H1 (cell line): Measurements from ENCODE around the gene ACSL4. TPM values are rescaled to one million over a fixed set of nuclear protein-coding genes. Genes with fewer than 3 reads are reported as not detected.

Source experiments
- ASH2L ChIP-seq: fragments of 200-600, 300-600 bp; sonication (generic); IDR thresholded peaks from one replicate; pipeline ENCODE4 v1.7.1; 2017; ENCODE audit warnings: low read length
- CTCF ChIP-seq, 3 experiments: IDR thresholded peaks; 1 replicate in 2 of 3; 2 replicates in 1 of 3; pipeline versions ENCODE4 v1.5.1 to v1.6.1; 2011; ENCODE audit warnings: low read length in 3 of 3, mild to moderate bottlenecking in 3 of 3, inconsistent platforms in 2 of 3, low read depth in 1 of 3, moderate library complexity in 1 of 3; ENCODE audit not compliant: insufficient read depth in 1 of 3; ENCODE audit errors: control extremely low read depth in 1 of 3
- SIRT6 ChIP-seq: IDR thresholded peaks from one replicate; pipeline ENCODE4 v1.7.1; 2012; ENCODE audit warnings: low read length, inconsistent platforms
- TBP ChIP-seq: IDR thresholded peaks from 2 replicates; pipeline ENCODE4 v1.6.1; 2011; ENCODE audit warnings: low read depth, low read length, improper control_type of control experiment
- polyA plus RNA-seq, 7 experiments: library from polyadenylated mRNA; depleted of rRNA in 3 of 7; stranded (reverse) in 5 of 7; unstranded in 2 of 7; fragments of >200 nt in 5 of 7; fragments of 200-250 nt in 2 of 7; gene quantifications; 1 replicate in 5 of 7; 2 replicates in 1 of 7; 4 replicates in 1 of 7; pipeline versions ENCODE4 v1.2.1 to v1.2.3, GENCODE V29; 2011 to 2013; ENCODE audit warnings: missing spikeins in 2 of 7, mixed read lengths in 2 of 7
- total RNA-seq: library from RNA; stranded (reverse); fragmentation: NEBNext Ultra II Directional; extraction: Animal tissue kit (Norgen Biotek cat#: 25700); gene quantifications from 2 replicates; pipeline ENCODE4 v1.2.1, GENCODE V29; 2021

Gene ACSL4
- total and polyA plus RNA-seq, 2 of the 8 experiments (the other 6 are each of a cell fraction or from before 2014, with no cell fraction given): 11.3 to 47.0 TPM

- TF ChIP-seq CTCF (IDR thresholded peaks at IDR 0.05; ENCODE audit: control extremely low read depth in 1 of 3, insufficient read depth in 1 of 3, low read depth in 1 of 3, low read length in 3 of 3): no peak
- no peak for TF ChIP-seq ASH2L
- no peak for TF ChIP-seq SIRT6
- TF ChIP-seq TBP: no peak
These were observed 16.1 kb upstream of the ACSL4 start (continued) for GRCh38 chrX:109749207-109749606.
